Liver (tissue), 9 donors: ENCODE results near the gene MRPS35. TPM values are rescaled to one million over a fixed set of nuclear protein-coding genes. Genes with fewer than 3 reads are reported as not detected.

Experiments
- DNase-seq: peaks from one replicate; pipeline ENCODE4 v3.0.0-alpha.2; 2017; ENCODE audit warnings: low spot score
- H3K27ac ChIP-seq, 2 donors: one replicate each; pipeline ENCODE4 v1.7.0; 2013; ENCODE audit warnings: inconsistent platforms in 2 of 2, low read length in 2 of 2, control low read depth in 1 of 2, low read depth in 1 of 2, mild to moderate bottlenecking in 1 of 2
- H3K27me3 ChIP-seq, 4 donors: one replicate each; pipeline versions ENCODE4 v1.6.1 to v1.7.0; 2013; ENCODE audit warnings: low read length in 3 of 4, inconsistent platforms in 1 of 4, mild to moderate bottlenecking in 1 of 4, moderate library complexity in 1 of 4; ENCODE audit not compliant: control insufficient read depth in 4 of 4, insufficient read depth in 4 of 4
- H3K36me3 ChIP-seq, 4 donors: one replicate each; pipeline versions ENCODE4 v1.6.1 to v1.7.0; 2013; ENCODE audit warnings: low read length in 3 of 4, mild to moderate bottlenecking in 3 of 4, low read depth in 1 of 4, moderate library complexity in 1 of 4; ENCODE audit not compliant: control insufficient read depth in 4 of 4, insufficient read depth in 3 of 4
- H3K4me1 ChIP-seq, 4 donors: one replicate each; pipeline versions ENCODE4 v1.6.1 to v1.7.0; 2013; ENCODE audit warnings: low read length in 3 of 4, mild to moderate bottlenecking in 3 of 4, moderate library complexity in 1 of 4; ENCODE audit not compliant: control insufficient read depth in 4 of 4, insufficient read depth in 4 of 4
- H3K4me3 ChIP-seq, 3 donors: one replicate each; pipeline versions ENCODE4 v1.6.1 to v1.7.0; 2013; ENCODE audit warnings: low read length in 3 of 3, control low read depth in 1 of 3, low read depth in 1 of 3, mild to moderate bottlenecking in 1 of 3
- H3K9ac ChIP-seq, 2 donors: one replicate each; pipeline ENCODE4 v1.7.0; 2013; ENCODE audit warnings: low read length in 2 of 2, mild to moderate bottlenecking in 2 of 2, moderate library complexity in 2 of 2, control low read depth in 1 of 2, low read depth in 1 of 2
- H3K9me3 ChIP-seq, 4 donors: one replicate each; pipeline versions ENCODE4 v1.6.1 to v1.7.0; 2013; ENCODE audit warnings: low read length in 3 of 4; ENCODE audit not compliant: control insufficient read depth in 4 of 4
- ATF3 ChIP-seq: IDR thresholded peaks from 2 replicates; pipeline ENCODE4 v1.6.1; 2016; ENCODE audit warnings: antibody characterized with exemption
- CTCF ChIP-seq: fragments of 150-350 bp; IDR thresholded peaks from 2 replicates; pipeline ENCODE4 v1.5.1; 2017; ENCODE audit warnings: improper control_type of control experiment, low read depth, low read length; ENCODE audit not compliant: missing input control
- EGR1 ChIP-seq, 2 donors: IDR thresholded peaks; 2 replicates each; pipeline ENCODE4 v1.6.1; 2016 to 2018; ENCODE audit warnings: antibody characterized with exemption in 2 of 2, low read depth in 2 of 2
- FOXA1 ChIP-seq: IDR thresholded peaks from 2 replicates; pipeline ENCODE4 v1.6.1; 2016; ENCODE audit warnings: antibody characterized with exemption
- FOXA2 ChIP-seq: IDR thresholded peaks from 2 replicates; pipeline ENCODE4 v1.6.1; 2016; ENCODE audit warnings: antibody characterized with exemption
- GABPA ChIP-seq, 2 donors: IDR thresholded peaks in 1 of 2; conservative IDR thresholded peaks in 1 of 2; 2 replicates each; pipeline ENCODE4 v1.6.1; 2016; ENCODE audit warnings: antibody characterized with exemption in 2 of 2, mild to moderate bottlenecking in 1 of 2, moderate library complexity in 1 of 2
- HNF4A ChIP-seq, 2 donors: conservative IDR thresholded peaks; 2 replicates each; pipeline ENCODE4 v1.6.1; 2016; ENCODE audit warnings: antibody characterized with exemption in 2 of 2, mild to moderate bottlenecking in 2 of 2
- NR2F2 ChIP-seq: IDR thresholded peaks from 2 replicates; pipeline ENCODE4 v1.6.1; 2016; ENCODE audit warnings: antibody characterized with exemption
- RXRA ChIP-seq, 2 donors: IDR thresholded peaks; 2 replicates each; pipeline ENCODE4 v1.6.1; 2017 to 2018; ENCODE audit warnings: antibody characterized with exemption in 2 of 2, mild to moderate bottlenecking in 1 of 2
- SP1 ChIP-seq: IDR thresholded peaks from 2 replicates; pipeline ENCODE4 v1.6.1; 2018; ENCODE audit warnings: antibody characterized with exemption, mild to moderate bottlenecking
- TAF1 ChIP-seq: conservative IDR thresholded peaks from 2 replicates; pipeline ENCODE4 v1.6.1; 2016; ENCODE audit warnings: antibody characterized with exemption, mild to moderate bottlenecking
- YY1 ChIP-seq: IDR thresholded peaks from 2 replicates; pipeline ENCODE4 v1.6.1; 2016; ENCODE audit warnings: antibody characterized with exemption, mild to moderate bottlenecking
- WGBS: extraction: QIAGEN DNeasy Blood & Tissue Kit; methylation state at CpG from one replicate; pipeline ENCODE4 v1.1.7; 2013; 5-methylcytosine and 5-hydroxymethylcytosine counted together
- polyA plus RNA-seq, 2 donors: library from polyadenylated mRNA; stranded (reverse) in 1 of 2; unstranded in 1 of 2; fragments of 200-250 nt in 1 of 2; fragments of >200 nt in 1 of 2; fragmentation: Nextera tagmentation in 1 of 2; extraction: Ambion mirVana in 1 of 2; gene quantifications; one replicate each; pipeline versions ENCODE4 v1.2.1 to v1.2.3, GENCODE V29; 2013 to 2015
- total RNA-seq, 2 donors: library from RNA; depleted of rRNA; stranded (reverse); fragments of >200 nt; gene quantifications; one replicate each; pipeline ENCODE4 v1.2.3, GENCODE V29; 2014
- TF ChIP-seq, protein P1 (sequence below): IDR thresholded peaks from 2 replicates; pipeline ENCODE4 v1.6.1; 2016; ENCODE audit warnings: antibody characterized with exemption, mild to moderate bottlenecking
- TF ChIP-seq, protein P2 (sequence below): IDR thresholded peaks from 2 replicates; pipeline ENCODE4 v1.6.1; 2016; ENCODE audit warnings: antibody characterized with exemption
- donor health status: healthy.
- donor health status: healthy.
- donor health status: healthy.
- donor health status: healthy.
- donor health status: healthy.

MRPS35 gene
- total and polyA plus RNA-seq, 4 donors: 27.4 to 64.3 (median 49.4) TPM

DNA sequence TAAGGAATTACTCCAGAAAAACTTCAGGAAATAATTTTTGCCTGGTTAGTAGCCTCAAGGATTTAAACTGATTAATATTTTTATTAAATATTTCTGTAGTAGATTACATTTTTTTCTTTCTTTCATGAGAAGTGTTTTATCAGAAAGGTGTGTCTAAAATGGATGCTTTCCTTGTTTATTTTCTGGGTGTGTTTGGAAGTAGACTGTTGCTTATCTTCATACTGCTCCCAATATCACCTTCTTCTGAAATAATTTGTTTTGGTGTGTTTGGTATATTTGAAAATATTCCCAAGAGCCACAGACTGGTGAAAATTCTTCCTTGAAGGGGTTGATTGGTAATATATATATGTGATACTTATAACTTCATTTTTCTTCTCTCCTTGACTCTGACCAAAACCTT lies 24.5 kb upstream of the MRPS35 start:
- H3K36me3 ChIP-seq: peaks cover 3 to 61% (median 36%) of the 10 kb centered on the region in 4 donors
- H3K9me3 ChIP-seq: no peaks in the 10 kb centered on the region
- DNase-seq: no peak
- no peak overlapping the region for H3K27ac ChIP-seq
- no peaks in the 10 kb centered on the region for H3K27me3 ChIP-seq
- no peaks in the 10 kb centered on the region for H3K4me1 ChIP-seq
- H3K9ac ChIP-seq: no peak overlapping the region
- H3K4me3 ChIP-seq: no peak overlapping the region
- TF ChIP-seq TAF1 (no peak), FOXA2 (no peak), EGR1 (IDR thresholded peaks at IDR 0.05; ENCODE audit: low read depth in 2 of 2) (no peak), YY1 (no peak), SP1 (no peak)
- TF ChIP-seq, protein P1, sequence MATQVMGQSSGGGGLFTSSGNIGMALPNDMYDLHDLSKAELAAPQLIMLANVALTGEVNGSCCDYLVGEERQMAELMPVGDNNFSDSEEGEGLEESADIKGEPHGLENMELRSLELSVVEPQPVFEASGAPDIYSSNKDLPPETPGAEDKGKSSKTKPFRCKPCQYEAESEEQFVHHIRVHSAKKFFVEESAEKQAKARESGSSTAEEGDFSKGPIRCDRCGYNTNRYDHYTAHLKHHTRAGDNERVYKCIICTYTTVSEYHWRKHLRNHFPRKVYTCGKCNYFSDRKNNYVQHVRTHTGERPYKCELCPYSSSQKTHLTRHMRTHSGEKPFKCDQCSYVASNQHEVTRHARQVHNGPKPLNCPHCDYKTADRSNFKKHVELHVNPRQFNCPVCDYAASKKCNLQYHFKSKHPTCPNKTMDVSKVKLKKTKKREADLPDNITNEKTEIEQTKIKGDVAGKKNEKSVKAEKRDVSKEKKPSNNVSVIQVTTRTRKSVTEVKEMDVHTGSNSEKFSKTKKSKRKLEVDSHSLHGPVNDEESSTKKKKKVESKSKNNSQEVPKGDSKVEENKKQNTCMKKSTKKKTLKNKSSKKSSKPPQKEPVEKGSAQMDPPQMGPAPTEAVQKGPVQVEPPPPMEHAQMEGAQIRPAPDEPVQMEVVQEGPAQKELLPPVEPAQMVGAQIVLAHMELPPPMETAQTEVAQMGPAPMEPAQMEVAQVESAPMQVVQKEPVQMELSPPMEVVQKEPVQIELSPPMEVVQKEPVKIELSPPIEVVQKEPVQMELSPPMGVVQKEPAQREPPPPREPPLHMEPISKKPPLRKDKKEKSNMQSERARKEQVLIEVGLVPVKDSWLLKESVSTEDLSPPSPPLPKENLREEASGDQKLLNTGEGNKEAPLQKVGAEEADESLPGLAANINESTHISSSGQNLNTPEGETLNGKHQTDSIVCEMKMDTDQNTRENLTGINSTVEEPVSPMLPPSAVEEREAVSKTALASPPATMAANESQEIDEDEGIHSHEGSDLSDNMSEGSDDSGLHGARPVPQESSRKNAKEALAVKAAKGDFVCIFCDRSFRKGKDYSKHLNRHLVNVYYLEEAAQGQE: no peak
- TF ChIP-seq, protein P2, sequence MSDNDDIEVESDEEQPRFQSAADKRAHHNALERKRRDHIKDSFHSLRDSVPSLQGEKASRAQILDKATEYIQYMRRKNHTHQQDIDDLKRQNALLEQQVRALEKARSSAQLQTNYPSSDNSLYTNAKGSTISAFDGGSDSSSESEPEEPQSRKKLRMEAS: no peak

- no peaks in the 10 kb centered on the region for H3K27me3 ChIP-seq
- no peak for DNase-seq
- peaks cover 0 to 61% (median 41%) of the 10 kb centered on the region in 4 donors for H3K36me3 ChIP-seq
- 61% methylated on average over 3 of the region's 3 CpGs for whole genome bisulfite sequencing
- no peak overlapping the region for H3K27ac ChIP-seq
- no peaks in the 10 kb centered on the region for H3K4me1 ChIP-seq
- no peak overlapping the region for H3K4me3 ChIP-seq
- peak; percentile 23 to 51 for TF ChIP-seq HNF4A (conservative IDR thresholded peaks at IDR 0.05)
- TF ChIP-seq FOXA2: no peak
- H3K9me3 ChIP-seq: no peaks in the 10 kb centered on the region
- no peak overlapping the region for H3K9ac ChIP-seq
These were observed 22.0 kb upstream of the MRPS35 start for GRCh38 chr12:27688671-27689070.

DNA sequence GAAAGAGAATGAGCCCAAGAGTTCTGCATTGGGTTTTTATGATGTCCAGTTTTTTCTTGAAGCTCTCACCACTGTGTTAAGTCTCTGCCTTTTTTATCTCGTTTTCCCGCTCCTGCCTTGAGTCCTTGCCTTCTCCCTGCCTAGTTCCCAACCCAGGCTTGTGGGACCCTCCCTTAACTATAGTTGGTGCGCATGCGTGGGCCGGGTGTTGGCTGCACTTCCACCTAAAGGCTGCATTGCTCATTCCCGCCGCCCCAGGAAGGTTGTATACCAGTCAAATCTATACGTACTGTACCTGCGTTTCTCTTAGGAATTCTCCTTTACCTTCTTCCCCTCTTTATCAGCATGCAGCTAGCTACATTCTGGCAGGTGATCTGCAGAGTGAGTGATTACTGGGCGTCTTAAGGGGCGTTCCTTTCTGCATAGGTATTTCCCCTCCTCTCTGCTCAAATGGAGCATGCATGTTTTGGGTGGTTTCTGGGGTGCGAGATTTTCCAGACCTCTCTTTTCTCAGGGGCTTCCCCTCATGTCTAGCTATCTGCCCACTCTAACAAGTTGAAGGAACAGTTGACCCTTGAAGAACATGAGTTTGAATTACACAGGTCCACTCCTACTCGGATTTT lies 21.0 kb upstream of the MRPS35 start:
- no peak overlapping the region for H3K4me3 ChIP-seq
- no peak for TF ChIP-seq SP1
- no peak for TF ChIP-seq HNF4A (conservative IDR thresholded peaks at IDR 0.05)
- no peak for TF ChIP-seq RXRA (IDR thresholded peaks at IDR 0.05)
- no peak for TF ChIP-seq GABPA (IDR thresholded peaks at IDR 0.05 in 1 of 2, conservative IDR thresholded peaks at IDR 0.05 in 1 of 2)
- TF ChIP-seq TAF1: no peak
- TF ChIP-seq, protein P1: no peak
- no peak for TF ChIP-seq ATF3
- TF ChIP-seq FOXA2: no peak
- no peak for TF ChIP-seq CTCF
- TF ChIP-seq NR2F2: no peak
- no peak for TF ChIP-seq EGR1 (IDR thresholded peaks at IDR 0.05; ENCODE audit: low read depth in 2 of 2)
- no peak for TF ChIP-seq FOXA1
- no peak for TF ChIP-seq YY1
- H3K4me1 ChIP-seq: peaks cover 0 to 2% (median 0%) of the 10 kb centered on the region in 4 donors
- no peak overlapping the region for H3K9ac ChIP-seq
- H3K9me3 ChIP-seq: no peaks in the 10 kb centered on the region
- H3K36me3 ChIP-seq: peaks cover 0 to 61% (median 43%) of the 10 kb centered on the region in 4 donors
- H3K27ac ChIP-seq: no peak overlapping the region
- H3K27me3 ChIP-seq: no peaks in the 10 kb centered on the region
- DNase-seq: no peak
- WGBS: 96% methylated on average over 13 of the region's 13 CpGs
